Stimulated activated CD4-positive, alpha-beta T cell treated with anti-CD3 and anti-CD28 coated beads, TNF-alpha, amount 100 ng/mL, for 24 hours (primary cell): Measurements from ENCODE around the gene C1orf56.

Experiments
- DNase-seq, 3 experiments: peaks; one replicate each; pipeline ENCODE4 v3.0.0-alpha.2; 2020; ENCODE audit warnings: low read depth in 3 of 3

C1orf56 gene

GRCh38 chr1:151047591-151047924, at the start of gene C1orf56:
TSS of gene C1orf56 (plus strand) at chr1:151047751. CDS start at chr1:151047848, 97 bp downstream.
- peak in 2 of 3 experiments; percentile 48 to 57 for DNase-seq

- no peak for DNase-seq
These were observed 49.6 kb upstream of the C1orf56 start for GRCh38 chr1:150997949-150998348.

- peak in 1 of 3 experiments; percentile 26 for DNase-seq
These were observed 48.4 kb upstream of the C1orf56 start for GRCh38 chr1:150999051-150999674.

- DNase-seq: no peak
These were observed 47.6 kb upstream of the C1orf56 start for GRCh38 chr1:150999926-151000325.

GRCh38 chr1:151000408-151000807, 47.1 kb upstream of the C1orf56 start:
- no peak for DNase-seq

- DNase-seq: no peak
These were observed 45.9 kb upstream of the C1orf56 start for GRCh38 chr1:151001602-151002001.

- no peak for DNase-seq
These were observed 45.5 kb upstream of the C1orf56 start for GRCh38 chr1:151002051-151002450.

GRCh38 chr1:151002611-151003010, 44.9 kb upstream of the C1orf56 start:
- DNase-seq: no peak

GRCh38 chr1:151003180-151003579, 44.4 kb upstream of the C1orf56 start:
- DNase-seq: no peak

- DNase-seq: no peak
These were observed 41.7 kb upstream of the C1orf56 start for GRCh38 chr1:151005729-151006319.

- DNase-seq: peak in 1 of 3 experiments; percentile 36
These were observed 41.1 kb upstream of the C1orf56 start, which contains the start of gene MINDY1 for GRCh38 chr1:151006327-151007052. TSS of gene MINDY1 (minus strand) at chr1:151006902. CDS start at chr1:151002617, 4,285 bp downstream.

- no peak for DNase-seq
These were observed 39.7 kb upstream of the C1orf56 start for GRCh38 chr1:151007853-151008243.

- peak; percentile 92 to 97 (median 93) for DNase-seq
These were observed 39.0 kb upstream of the C1orf56 start, which contains the start of gene PRUNE1 for GRCh38 chr1:151008244-151009205. TSS of gene PRUNE1 (plus strand) at chr1:151008449. CDS start at chr1:151008633, 184 bp downstream.

- DNase-seq: no peak
These were observed 38.4 kb upstream of the C1orf56 start for GRCh38 chr1:151009206-151009587.

- no peak for DNase-seq
These were observed 37.7 kb upstream of the C1orf56 start for GRCh38 chr1:151009674-151010345.

- DNase-seq: no peak
These were observed 37.2 kb upstream of the C1orf56 start for GRCh38 chr1:151010346-151010726.

GRCh38 chr1:151011154-151011850, 36.2 kb upstream of the C1orf56 start:
- no peak for DNase-seq

GRCh38 chr1:151012684-151013471, 34.7 kb upstream of the C1orf56 start:
- DNase-seq: no peak

GRCh38 chr1:151013518-151013917, 34.0 kb upstream of the C1orf56 start:
- no peak for DNase-seq
